ENCODE measurements around the gene SHB. TPM values are rescaled to one million over a fixed set of nuclear protein-coding genes. Genes with fewer than 3 reads are reported as not detected.

Gene SHB
- total RNA-seq (15.5 and 20.8 TPM in 2 replicates), polyA plus RNA-seq (36.1 and 48.3 TPM in 2 replicates)

GRCh38 chr9:38068701-38069628 lies at the start of gene SHB:
Gene SHB, minus strand, starts transcription at chr9:38069227. Its CDS starts 582 bp downstream, at chr9:38068645.
- H3K27ac ChIP-seq: peak within 1 kb of the TSS; percentile 99
- peaks cover 20% of the 10 kb centered on the region for H3K4me1 ChIP-seq (ENCODE audit: insufficient read depth)

GRCh38 chr9:38117651-38118050 lies 48.6 kb upstream of the SHB start:
- Histone ChIP-seq H3K9me2 (replicated peaks; ENCODE audit: insufficient read depth) (no peaks in the 10 kb centered on the region), H3K79me2 (no peaks in the 10 kb centered on the region), H3K4me2 (no peak overlapping the region), H3K36me3 (replicated peaks; ENCODE audit: insufficient read depth, low read depth) (no peaks in the 10 kb centered on the region), H3K27ac (no peak overlapping the region), H3K4me3 (no peak overlapping the region), H4K20me1 (ENCODE audit: insufficient read depth, poor library complexity, severe bottlenecking) (no peaks in the 10 kb centered on the region), H2AFZ (no peak overlapping the region), H3K9me3 (ENCODE audit: low read depth) (no peaks in the 10 kb centered on the region), H3K27me3 (no peaks in the 10 kb centered on the region), H3K4me1 (ENCODE audit: insufficient read depth) (no peaks in the 10 kb centered on the region)
- TF ChIP-seq EZH2phosphoT487 (IDR thresholded peaks at IDR 0.05; ENCODE audit: low read depth, severe bottlenecking, unreplicated experiment): no peak
- no peak for TF ChIP-seq EZH2 (IDR thresholded peaks at IDR 0.05; ENCODE audit: borderline replicate concordance)
- TF ChIP-seq CTCF (IDR thresholded peaks at IDR 0.05; ENCODE audit: poor library complexity): no peak
- WGBS (ENCODE audit: low lambda C conversion rate, missing lambda C conversion rate): 70% methylated on average over 5 of the region's 5 CpGs
- DNase-seq (ENCODE audit: low spot score): peak; percentile 38

More at GRCh38 chr9:38068701-38069628, at the start of gene SHB:
- Histone ChIP-seq H3K36me3 (replicated peaks; ENCODE audit: insufficient read depth, low read depth) (no peaks in the 10 kb centered on the region), H3K79me2 (peaks cover 45% of the 10 kb centered on the region), H4K20me1 (ENCODE audit: insufficient read depth, poor library complexity, severe bottlenecking) (peaks cover 24% of the 10 kb centered on the region), H3K9me2 (replicated peaks; ENCODE audit: insufficient read depth) (no peaks in the 10 kb centered on the region), H3K27me3 (no peaks in the 10 kb centered on the region), H3K9me3 (ENCODE audit: low read depth) (no peaks in the 10 kb centered on the region), H2AFZ (peak within 1 kb of the TSS; percentile 79), H3K4me3 (peak within 1 kb of the TSS; percentile 97), H3K4me2 (peak within 1 kb of the TSS; percentile 95)
- DNase-seq (ENCODE audit: low spot score): peak; percentile 91
- TF ChIP-seq CTCF (IDR thresholded peaks at IDR 0.05; ENCODE audit: poor library complexity): peak; percentile 53
- no peak for TF ChIP-seq EZH2 (IDR thresholded peaks at IDR 0.05; ENCODE audit: borderline replicate concordance)
- TF ChIP-seq EZH2phosphoT487 (IDR thresholded peaks at IDR 0.05; ENCODE audit: low read depth, severe bottlenecking, unreplicated experiment): no peak
- under 1% methylated on average over 71 of the region's 134 CpGs for WGBS (ENCODE audit: low lambda C conversion rate, missing lambda C conversion rate)

- Histone ChIP-seq H2AFZ (no peak overlapping the region), H3K9me3 (ENCODE audit: low read depth) (no peaks in the 10 kb centered on the region), H3K27me3 (no peaks in the 10 kb centered on the region), H3K27ac (no peak overlapping the region), H3K9me2 (replicated peaks; ENCODE audit: insufficient read depth) (no peaks in the 10 kb centered on the region), H3K4me1 (ENCODE audit: insufficient read depth) (no peaks in the 10 kb centered on the region), H3K4me3 (no peak overlapping the region), H4K20me1 (ENCODE audit: insufficient read depth, poor library complexity, severe bottlenecking) (no peaks in the 10 kb centered on the region), H3K4me2 (no peak overlapping the region), H3K36me3 (replicated peaks; ENCODE audit: insufficient read depth, low read depth) (no peaks in the 10 kb centered on the region), H3K79me2 (no peaks in the 10 kb centered on the region)
- DNase-seq (ENCODE audit: low spot score): no peak
- TF ChIP-seq EZH2phosphoT487 (IDR thresholded peaks at IDR 0.05; ENCODE audit: low read depth, severe bottlenecking, unreplicated experiment) (no peak), EZH2 (IDR thresholded peaks at IDR 0.05; ENCODE audit: borderline replicate concordance) (no peak), CTCF (IDR thresholded peaks at IDR 0.05; ENCODE audit: poor library complexity) (no peak)
Measured at GRCh38 chr9:38114905-38115304, 45.9 kb upstream of the SHB start.
